Mesenteric fat pad (tissue), 1 donor: ENCODE measurements around the gene VDAC2. TPM values are rescaled to one million over a fixed set of nuclear protein-coding genes. Genes with fewer than 3 reads are reported as not detected.

Experiments used
- DNase-seq: peaks from one replicate; pipeline ENCODE4 v3.0.0-alpha.2; 2020; ENCODE audit warnings: low spot score
- total RNA-seq: library from RNA; stranded (reverse); fragmentation: NEBNext Ultra II Directional; extraction: Animal tissue kit (Norgen Biotek cat#: 25700); gene quantifications from one replicate; pipeline ENCODE4 v1.2.1, GENCODE V29; 2021
- donor health status: DM: yes; HTN: yes; CAD: no.

Gene VDAC2
- total RNA-seq, 1 donor from 2014 or later, result 164 TPM

- no peak for DNase-seq
These were observed 18.2 kb downstream of the VDAC2 start for GRCh38 chr10:75228834-75229233.

- DNase-seq, result no peak
These were observed 19.4 kb downstream of the VDAC2 start for GRCh38 chr10:75229971-75230370.

GRCh38 chr10:75230600-75231038, 20.0 kb downstream of the VDAC2 start:
- no peak for DNase-seq

- DNase-seq, result no peak
These were observed 21.3 kb downstream of the VDAC2 start for GRCh38 chr10:75231672-75232581.

- DNase-seq, result no peak
These were observed 22.9 kb downstream of the VDAC2 start for GRCh38 chr10:75233444-75234016.

- peak; percentile 98 for DNase-seq
These were observed 23.6 kb downstream of the VDAC2 start for GRCh38 chr10:75234017-75234682.

- DNase-seq, result no peak
These were observed 24.2 kb downstream of the VDAC2 start for GRCh38 chr10:75234683-75235374.

- DNase-seq, result peak; percentile 98
These were observed 25.0 kb downstream of the VDAC2 start, which contains the start of gene COMTD1 for GRCh38 chr10:75235375-75236177. Gene COMTD1, minus strand, starts transcription at chr10:75235957. Its CDS starts 29 bp downstream, at chr10:75235928.

GRCh38 chr10:75236178-75236825, 25.7 kb downstream of the VDAC2 start:
- DNase-seq, result no peak

GRCh38 chr10:75238182-75239095, 27.8 kb downstream of the VDAC2 start:
- DNase-seq, result no peak

- no peak for DNase-seq
These were observed 28.6 kb downstream of the VDAC2 start for GRCh38 chr10:75239096-75239790.

- DNase-seq, result no peak
These were observed 29.9 kb downstream of the VDAC2 start for GRCh38 chr10:75240329-75241076.

GRCh38 chr10:75243426-75243825, 32.8 kb downstream of the VDAC2 start:
- DNase-seq, result no peak

- DNase-seq, result no peak
These were observed 34.1 kb downstream of the VDAC2 start for GRCh38 chr10:75244487-75245353.

GRCh38 chr10:75245354-75246250, 35.0 kb downstream of the VDAC2 start:
- DNase-seq, result no peak
